Measurements from ENCODE around the gene SMG6.

DNA sequence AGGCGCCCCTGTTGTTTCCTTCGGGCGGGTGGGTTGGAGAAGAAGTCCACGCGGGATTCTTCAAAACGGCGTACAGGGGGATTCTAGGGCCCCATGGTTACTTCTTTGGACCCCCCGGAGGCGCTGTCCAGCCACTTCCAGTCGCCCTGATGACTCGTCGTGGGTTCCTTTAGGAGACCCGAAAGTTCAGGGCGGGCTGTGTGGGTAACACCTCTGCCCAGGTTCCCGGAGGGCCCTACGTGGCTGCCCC, 249.4 kb downstream of the SMG6 start:
- no peak for TF ChIP-seq GATA2 (IDR thresholded peaks at IDR 0.05; ENCODE audit: low read depth, low read length)
- no peak for TF ChIP-seq GATA3 (IDR thresholded peaks at IDR 0.05; ENCODE audit: low read depth, low read length)

All from SH-SY5Y (cell line).